IPS DF 4.7 (cell line): Measurements from ENCODE around the gene TACO1.
A peak's percentile ranks its signal among the peaks of the same experiment; 100 is the strongest.

Source experiments
- DNase-seq: peaks from one replicate; pipeline ENCODE4 v3.0.0-alpha.2; 2013; ENCODE audit warnings: low spot score; ENCODE audit errors: extremely low read depth

The TACO1 gene

GRCh38 chr17:63598281-63598680 is 2.4 kb upstream of the TACO1 start:
- DNase-seq: no peak

- no peak for DNase-seq
These were observed 1.0 kb downstream of the TACO1 start for GRCh38 chr17:63601439-63602371.

- no peak for DNase-seq
These were observed 9.3 kb downstream of the TACO1 start for GRCh38 chr17:63609816-63610573.

GRCh38 chr17:63610854-63611253 is 10.2 kb downstream of the TACO1 start:
- no peak for DNase-seq

- no peak for DNase-seq
These were observed 10.7 kb downstream of the TACO1 start for GRCh38 chr17:63611354-63611753.

- no peak for DNase-seq
These were observed 13.0 kb downstream of the TACO1 start for GRCh38 chr17:63613663-63614062.

- no peak for DNase-seq
These were observed 20.6 kb downstream of the TACO1 start for GRCh38 chr17:63621229-63621683.

GRCh38 chr17:63621684-63622573 is 21.2 kb downstream of the TACO1 start, which contains the start of gene MAP3K3:
Gene MAP3K3 (plus strand): TSS chr17:63622417. CDS start chr17:63622760, 343 bp downstream.
- peak; percentile 99 for DNase-seq

- no peak for DNase-seq
These were observed 22.1 kb downstream of the TACO1 start for GRCh38 chr17:63622574-63623390.

GRCh38 chr17:63623786-63624530 is 23.3 kb downstream of the TACO1 start:
- DNase-seq: no peak

GRCh38 chr17:63624531-63624880 is 23.8 kb downstream of the TACO1 start:
- DNase-seq: no peak

GRCh38 chr17:63626551-63627180 is 26.0 kb downstream of the TACO1 start:
- DNase-seq: no peak

- DNase-seq: no peak
These were observed 28.9 kb downstream of the TACO1 start for GRCh38 chr17:63629627-63630026.

GRCh38 chr17:63631062-63631461 is 30.4 kb downstream of the TACO1 start:
- DNase-seq: no peak

GRCh38 chr17:63631626-63632025 is 30.9 kb downstream of the TACO1 start:
- DNase-seq: no peak

- DNase-seq: no peak
These were observed 33.0 kb downstream of the TACO1 start for GRCh38 chr17:63633742-63634141.

GRCh38 chr17:63634163-63634562 is 33.5 kb downstream of the TACO1 start:
- no peak for DNase-seq

GRCh38 chr17:63634816-63635215 is 34.1 kb downstream of the TACO1 start:
- DNase-seq: no peak

- no peak for DNase-seq
These were observed 34.6 kb downstream of the TACO1 start for GRCh38 chr17:63635290-63635689.
